ENCODE measurements around the gene IBSP.

IBSP gene, protein sequence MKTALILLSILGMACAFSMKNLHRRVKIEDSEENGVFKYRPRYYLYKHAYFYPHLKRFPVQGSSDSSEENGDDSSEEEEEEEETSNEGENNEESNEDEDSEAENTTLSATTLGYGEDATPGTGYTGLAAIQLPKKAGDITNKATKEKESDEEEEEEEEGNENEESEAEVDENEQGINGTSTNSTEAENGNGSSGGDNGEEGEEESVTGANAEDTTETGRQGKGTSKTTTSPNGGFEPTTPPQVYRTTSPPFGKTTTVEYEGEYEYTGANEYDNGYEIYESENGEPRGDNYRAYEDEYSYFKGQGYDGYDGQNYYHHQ

DNA sequence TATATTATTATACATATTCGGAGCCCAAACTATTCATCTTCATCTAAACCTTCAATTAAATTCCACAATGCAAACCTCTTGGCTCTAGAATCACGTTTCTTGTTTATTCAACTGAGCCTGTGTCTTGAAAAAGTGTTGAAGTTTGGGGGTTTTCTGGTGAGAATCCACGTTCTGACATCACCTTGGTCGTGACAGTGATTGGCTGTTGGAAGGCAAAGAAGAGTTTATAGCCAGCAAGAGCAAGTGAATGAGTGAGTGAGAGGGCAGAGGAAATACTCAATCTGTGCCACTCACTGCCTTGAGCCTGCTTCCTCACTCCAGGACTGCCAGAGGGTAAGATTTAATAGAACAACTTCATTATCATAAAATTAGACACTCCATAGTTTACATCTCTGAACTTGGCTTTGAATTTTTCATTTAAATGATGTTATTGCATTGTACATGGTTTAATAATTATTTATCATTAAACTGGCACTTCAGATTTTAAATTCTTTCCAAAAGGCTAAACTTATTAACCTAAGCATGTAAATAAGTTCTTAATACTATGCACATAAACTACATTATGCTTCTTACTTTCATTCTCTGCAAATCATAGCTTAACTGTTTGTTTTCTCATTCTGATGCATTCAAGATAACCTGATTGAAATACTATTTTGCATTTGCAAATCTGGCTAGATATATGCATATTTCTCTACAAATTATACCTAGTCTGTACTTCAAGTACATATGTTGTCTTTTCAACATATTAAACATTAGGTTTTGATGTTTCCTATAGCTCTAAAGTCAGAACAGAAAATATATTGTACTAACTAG lies at the start of gene IBSP:
TSS of gene IBSP (plus strand) at position 254 of the 813 bp plus-strand sequence. CDS start 2,808 bp downstream, outside the sequence.
- DNase-seq: no peak

- no peak for DNase-seq
These were observed 49.5 kb upstream of the IBSP start for GRCh38 chr4:87749883-87750282.

GRCh38 chr4:87758270-87758669 lies 41.1 kb upstream of the IBSP start:
- no peak for DNase-seq

GRCh38 chr4:87762311-87762710 lies 37.0 kb upstream of the IBSP start:
- no peak for DNase-seq

GRCh38 chr4:87781569-87781968 lies 17.8 kb upstream of the IBSP start:
- no peak for DNase-seq

GRCh38 chr4:87783781-87784180 lies 15.6 kb upstream of the IBSP start:
- DNase-seq: no peak

- DNase-seq: no peak
These were observed 13.4 kb upstream of the IBSP start for GRCh38 chr4:87785731-87786509.

DNA sequence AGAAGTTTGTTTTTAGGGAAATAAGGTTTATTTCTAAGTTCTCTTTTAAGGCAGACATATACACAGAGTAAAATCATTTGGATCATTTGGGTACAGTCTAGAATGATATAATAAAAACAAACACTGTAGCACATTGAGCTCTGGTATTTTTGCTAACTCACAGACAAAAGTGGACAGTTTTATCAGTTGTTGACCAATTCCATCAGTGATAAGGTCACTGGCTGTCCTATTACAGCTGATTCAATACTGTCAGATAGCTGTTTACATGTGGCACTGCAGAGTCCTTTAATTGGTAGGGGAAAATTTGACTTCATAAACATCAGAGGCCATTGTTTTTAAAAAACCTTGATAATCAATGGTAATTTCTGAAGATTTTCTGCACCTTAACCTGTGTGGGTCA lies 3.5 kb downstream of the IBSP start:
- DNase-seq: no peak

- no peak for DNase-seq
These were observed 4.1 kb downstream of the IBSP start for GRCh38 chr4:87803421-87803820.

DNA sequence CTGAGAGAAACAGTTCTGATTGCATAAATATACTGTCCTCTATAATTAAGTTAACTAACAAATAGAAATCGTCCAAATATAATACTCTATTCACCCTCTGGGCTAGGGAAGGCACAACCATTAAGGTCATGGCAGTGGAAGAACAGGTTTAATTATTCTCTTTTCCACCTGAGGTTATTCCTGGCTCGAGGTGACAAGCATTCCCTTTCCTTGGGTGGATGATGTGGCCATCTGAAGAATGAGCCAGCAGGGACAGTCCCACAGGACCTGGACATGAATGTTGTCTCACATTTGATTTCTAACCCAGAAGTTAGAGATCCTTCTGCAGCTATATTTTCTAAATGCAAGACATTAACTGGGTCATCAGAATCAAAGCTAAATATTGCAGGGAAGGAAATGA lies 5.5 kb downstream of the IBSP start:
- no peak for DNase-seq

DNA sequence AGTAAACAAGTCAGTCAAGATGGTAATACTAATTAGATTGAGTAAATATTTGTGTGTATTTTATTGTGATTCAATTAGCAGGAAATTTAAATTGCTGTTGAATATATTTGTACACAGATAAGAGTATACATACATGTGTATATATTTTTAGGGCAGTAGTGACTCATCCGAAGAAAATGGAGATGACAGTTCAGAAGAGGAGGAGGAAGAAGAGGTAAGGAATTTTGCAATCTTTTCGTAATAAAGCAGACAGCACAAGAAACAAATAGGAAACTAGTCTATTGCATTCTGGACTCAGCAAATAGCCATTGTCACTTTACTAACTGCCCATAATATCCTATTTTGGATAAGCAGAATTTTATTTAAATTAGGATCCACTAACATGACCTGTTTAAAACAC lies 6.6 kb downstream of the IBSP start:
- DNase-seq: no peak

DNA sequence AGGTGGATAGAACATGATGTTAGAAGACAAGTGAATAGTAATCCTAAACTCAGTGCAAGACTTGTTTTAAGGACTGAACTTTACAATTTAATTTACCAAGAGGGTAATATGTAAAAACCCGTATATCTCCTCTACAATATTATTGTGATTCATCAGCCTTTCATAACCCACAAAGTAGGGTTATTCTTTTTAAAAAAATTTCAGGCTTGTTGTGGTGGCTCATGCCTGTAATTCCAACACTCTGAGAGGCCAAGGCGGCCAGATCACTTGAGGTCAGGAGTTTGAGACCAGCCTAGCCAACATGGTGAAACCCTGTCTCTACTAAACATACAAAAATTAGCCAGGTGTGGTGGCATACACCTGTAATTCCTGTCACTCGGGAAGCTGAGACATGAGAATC lies 7.2 kb downstream of the IBSP start:
- no peak for DNase-seq

DNA sequence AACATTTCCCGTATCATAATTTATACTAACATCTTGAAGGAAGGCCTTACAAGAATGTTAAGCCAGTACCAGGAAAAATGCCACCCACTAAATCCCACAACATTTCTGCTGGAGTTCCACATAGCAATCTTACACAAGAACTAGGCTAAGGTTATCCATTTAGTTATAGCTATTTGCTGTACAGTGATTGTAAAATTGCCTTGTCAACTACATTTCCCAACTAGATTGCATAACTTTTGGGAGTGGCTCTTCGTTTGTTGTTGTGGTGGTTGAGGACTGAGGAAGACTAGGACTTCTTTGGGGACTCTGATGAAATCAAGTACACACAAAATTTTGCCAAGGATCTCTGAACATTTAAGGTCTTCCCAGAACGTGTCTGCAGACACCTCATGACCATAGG lies 8.0 kb downstream of the IBSP start:
- no peak for DNase-seq

- DNase-seq: no peak
These were observed 12.6 kb downstream of the IBSP start for GRCh38 chr4:87811977-87812376.

- DNase-seq: no peak
These were observed 20.0 kb downstream of the IBSP start for GRCh38 chr4:87819281-87819919.

DNA sequence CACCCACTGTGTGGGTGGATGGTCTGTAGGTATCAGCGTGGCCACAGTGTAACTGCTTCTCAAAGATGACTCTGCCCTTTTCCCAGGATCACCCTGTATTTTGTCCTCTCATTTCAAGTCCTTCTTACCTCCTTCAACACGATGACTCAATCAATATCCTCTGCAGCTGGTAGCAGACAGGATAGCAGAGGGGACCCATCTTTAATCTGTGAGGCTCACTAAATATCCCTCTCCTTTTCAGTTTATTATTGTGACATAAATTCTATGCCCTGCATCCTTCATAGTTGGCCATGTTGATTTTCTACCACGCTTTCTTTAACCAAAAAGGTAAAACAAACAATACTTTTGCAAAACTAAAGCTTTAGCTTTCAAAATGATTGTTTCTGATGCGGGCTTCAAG lies 23.8 kb downstream of the IBSP start:
- DNase-seq: no peak

DNA sequence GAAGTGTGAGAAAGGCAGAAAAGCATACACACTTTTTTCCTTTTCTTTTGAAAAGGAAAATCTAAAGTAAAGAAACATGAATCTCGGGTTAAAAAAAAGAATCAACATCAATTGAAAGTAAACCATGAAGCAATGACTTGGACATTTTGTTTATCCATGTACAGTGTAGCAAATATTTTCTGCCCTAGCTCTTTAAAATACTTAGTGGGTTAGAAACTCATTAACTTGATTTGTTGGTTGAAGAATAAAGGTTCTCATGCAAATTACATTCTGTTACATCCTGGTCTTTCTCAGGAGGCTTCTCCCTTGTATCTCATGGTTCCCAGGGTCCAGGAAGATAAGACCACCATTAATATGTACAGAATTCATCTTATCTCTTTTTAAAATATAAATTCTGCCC lies 24.4 kb downstream of the IBSP start:
- no peak for DNase-seq

DNA sequence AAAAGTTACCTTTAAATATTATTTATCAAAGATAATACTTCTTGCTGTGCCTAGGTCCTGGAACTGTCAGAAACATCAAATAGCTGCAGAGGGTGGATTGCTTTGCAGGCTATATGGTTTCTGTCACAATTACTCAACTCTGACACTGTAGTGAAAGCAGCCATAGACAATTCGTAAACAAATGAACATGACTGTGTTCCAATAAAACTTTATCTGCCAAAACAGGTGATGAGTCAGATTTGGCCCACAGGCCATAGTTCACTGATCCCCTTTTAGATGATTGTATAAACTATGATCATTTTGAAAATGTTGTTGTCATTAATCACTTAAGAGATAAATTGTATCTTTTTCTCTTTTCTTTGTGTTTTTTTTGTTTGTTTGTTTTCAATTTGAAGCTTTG lies 25.0 kb downstream of the IBSP start:
- no peak for DNase-seq

DNA sequence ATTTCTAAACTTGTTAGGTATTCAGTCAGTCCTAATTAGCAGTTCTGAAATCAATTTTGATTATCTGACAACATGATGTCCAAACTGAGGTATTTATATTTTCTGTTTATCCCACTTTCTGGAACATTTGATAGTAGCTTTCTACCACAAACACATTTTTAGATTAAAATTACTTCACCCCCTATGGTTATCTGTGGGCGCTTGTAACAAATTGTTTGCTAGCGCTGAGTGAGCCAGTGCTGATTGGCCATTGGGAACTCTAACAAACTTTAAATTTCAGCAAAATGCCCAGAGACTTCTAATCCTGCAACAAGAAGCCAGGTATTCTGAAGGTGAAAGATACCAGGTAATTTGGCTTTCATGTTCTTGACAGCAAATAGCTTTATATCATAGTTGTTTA lies 33.3 kb downstream of the IBSP start, which contains the start of gene MEPE:
TSS of gene MEPE (plus strand) at position 301 of the 400 bp plus-strand sequence. CDS start 1,746 bp downstream, outside the sequence.
- no peak for DNase-seq

DNA sequence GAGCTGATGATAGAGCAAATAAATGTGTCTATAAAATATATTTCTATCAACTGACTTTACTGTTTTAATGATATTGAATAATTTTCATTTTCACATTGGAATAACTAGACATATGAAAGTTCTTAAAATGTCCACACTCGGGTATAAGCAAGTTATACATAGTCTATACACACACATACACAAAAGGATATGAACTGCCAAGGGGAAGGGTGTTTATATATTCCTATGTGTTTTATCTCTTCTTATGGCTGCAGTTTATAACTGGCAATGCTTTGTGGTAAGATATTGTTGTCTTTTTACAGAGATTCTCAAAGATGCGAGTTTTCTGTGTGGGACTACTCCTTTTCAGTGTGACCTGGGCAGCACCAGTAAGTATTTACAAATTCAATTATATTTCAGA lies 35.0 kb downstream of the IBSP start:
- DNase-seq: no peak

GRCh38 chr4:87835197-87835596 lies 35.8 kb downstream of the IBSP start:
- no peak for DNase-seq

- DNase-seq: no peak
These were observed 36.4 kb downstream of the IBSP start for GRCh38 chr4:87835743-87836142.

DNA sequence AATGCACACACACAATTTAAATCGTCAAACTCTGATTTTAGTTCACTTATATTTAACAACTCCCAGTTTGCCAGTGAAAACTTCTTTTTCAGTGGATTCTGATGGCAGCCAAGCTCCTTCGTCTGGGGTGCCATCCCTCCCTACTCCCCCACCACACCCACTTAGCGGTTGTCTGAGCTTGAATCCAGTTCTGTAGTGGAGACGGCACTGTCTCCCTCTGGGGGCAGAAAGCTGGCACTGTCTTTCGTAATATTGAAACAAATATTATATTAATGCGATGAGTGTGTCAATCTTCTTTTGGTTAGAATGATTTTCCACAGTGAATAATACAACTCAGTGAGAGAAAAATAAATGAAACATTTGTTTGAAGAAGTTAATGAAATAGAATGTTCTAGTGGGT lies 38.9 kb downstream of the IBSP start:
- no peak for DNase-seq

Measured in bone marrow (tissue), 2 donors.